Measurements from ENCODE around the gene RAB22A.
A peak's percentile ranks its signal among the peaks of the same experiment; 100 is the strongest.

Gene RAB22A

GRCh38 chr20:58339741-58340140, 30.2 kb downstream of the RAB22A start:
- no peak overlapping the region for H2AK5ac ChIP-seq (ENCODE audit: low read length)
- H3K4me3 ChIP-seq (ENCODE audit: low read length): no peak overlapping the region
- H3K79me2 ChIP-seq (ENCODE audit: control insufficient read depth, insufficient read depth, low read length): no peaks in the 10 kb centered on the region
- no peak overlapping the region for H2BK120ac ChIP-seq (ENCODE audit: low read depth, low read length)
- H4K5ac ChIP-seq (ENCODE audit: low read length): no peak overlapping the region
- no peak overlapping the region for H3K56ac ChIP-seq (ENCODE audit: low read length)
- H3K18ac ChIP-seq (ENCODE audit: low read length): no peak overlapping the region
- no peak overlapping the region for H2BK5ac ChIP-seq (ENCODE audit: low read length)
- H3K23ac ChIP-seq (ENCODE audit: low read length): no peak overlapping the region
- no peak overlapping the region for H4K8ac ChIP-seq (ENCODE audit: low read depth, low read length)
- H3K4me1 ChIP-seq (ENCODE audit: control insufficient read depth, low read depth, low read length): no peaks in the 10 kb centered on the region
- H3K27me3 ChIP-seq (ENCODE audit: insufficient read depth, low read length, poor library complexity): no peaks in the 10 kb centered on the region
- no peak overlapping the region for H3K27ac ChIP-seq (ENCODE audit: low read depth, low read length)
- H3K4ac ChIP-seq (ENCODE audit: low read depth, low read length): no peak overlapping the region
- no peak overlapping the region for H3K9ac ChIP-seq (ENCODE audit: low read length)
- H3K36me3 ChIP-seq (ENCODE audit: control insufficient read depth, insufficient read depth, low read length): no peaks in the 10 kb centered on the region
- DNase-seq: peak; percentile 22
- no peak overlapping the region for H3K4me2 ChIP-seq (ENCODE audit: low read length)
- WGBS (ENCODE audit: extremely low coverage, insufficient coverage, low lambda C conversion rate): no CpG with 5 or more reads among the region's 6 CpGs
- no peak overlapping the region for H2BK15ac ChIP-seq (replicated peaks; ENCODE audit: low read depth)
- peaks cover 12% of the 10 kb centered on the region for H3K79me1 ChIP-seq (ENCODE audit: low read length)

DNA sequence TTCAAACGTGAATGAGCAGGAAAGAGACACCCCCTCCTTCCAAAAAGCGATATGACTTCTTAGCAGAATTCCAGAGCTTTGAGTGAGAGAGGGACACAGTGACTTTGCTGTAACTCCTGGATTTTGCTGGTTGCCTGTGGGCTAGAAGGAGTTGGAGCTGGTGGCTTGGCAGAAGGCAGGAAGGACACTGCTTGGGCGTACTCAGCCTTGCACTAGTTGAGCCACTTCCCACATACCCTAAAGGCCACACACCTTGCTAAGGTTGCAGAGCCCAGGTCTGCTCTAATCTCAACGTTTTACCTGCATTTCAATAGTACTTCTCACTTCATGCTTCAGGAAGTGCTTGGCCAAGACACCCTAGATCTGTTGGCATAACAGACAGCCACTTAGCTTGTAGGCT, 30.6 kb downstream of the RAB22A start:
- Histone ChIP-seq H3K79me1 (ENCODE audit: low read length) (peaks cover 12% of the 10 kb centered on the region), H3K36me3 (ENCODE audit: control insufficient read depth, insufficient read depth, low read length) (no peaks in the 10 kb centered on the region), H2BK15ac (replicated peaks; ENCODE audit: low read depth) (no peak overlapping the region), H2BK120ac (ENCODE audit: low read depth, low read length) (no peak overlapping the region), H3K56ac (ENCODE audit: low read length) (no peak overlapping the region), H3K4ac (ENCODE audit: low read depth, low read length) (no peak overlapping the region), H3K4me3 (ENCODE audit: low read length) (no peak overlapping the region), H3K27me3 (ENCODE audit: insufficient read depth, low read length, poor library complexity) (no peaks in the 10 kb centered on the region), H3K4me1 (ENCODE audit: control insufficient read depth, low read depth, low read length) (no peaks in the 10 kb centered on the region), H3K18ac (ENCODE audit: low read length) (no peak overlapping the region), H3K79me2 (ENCODE audit: control insufficient read depth, insufficient read depth, low read length) (no peaks in the 10 kb centered on the region), H3K9ac (ENCODE audit: low read length) (no peak overlapping the region), H2AK5ac (ENCODE audit: low read length) (no peak overlapping the region), H4K5ac (ENCODE audit: low read length) (no peak overlapping the region), H2BK5ac (ENCODE audit: low read length) (no peak overlapping the region), H3K4me2 (ENCODE audit: low read length) (no peak overlapping the region), H4K8ac (ENCODE audit: low read depth, low read length) (no peak overlapping the region), H3K27ac (ENCODE audit: low read depth, low read length) (no peak overlapping the region), H3K23ac (ENCODE audit: low read length) (no peak overlapping the region)
- DNase-seq: no peak
- no CpG with 5 or more reads among the region's 4 CpGs for WGBS (ENCODE audit: extremely low coverage, insufficient coverage, low lambda C conversion rate)

DNA sequence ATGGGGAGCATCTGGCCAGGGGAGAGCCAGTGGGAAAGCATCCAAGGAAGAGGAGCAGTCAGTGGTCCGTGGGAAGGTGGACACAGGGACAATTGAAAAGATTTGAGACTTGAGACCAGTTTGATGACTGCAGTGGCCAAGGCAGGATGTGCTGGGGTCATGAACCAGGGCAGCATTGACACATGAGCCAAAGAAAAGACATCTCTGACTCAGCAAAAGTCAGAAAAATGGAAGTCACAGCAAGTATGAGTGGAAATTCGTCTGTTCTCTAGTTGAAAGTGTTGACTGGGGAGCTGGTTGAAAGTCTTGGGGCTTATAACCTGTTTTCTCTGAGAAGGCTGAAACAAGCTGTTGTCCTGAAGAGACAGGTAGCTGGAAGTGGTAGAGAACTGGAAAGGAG, 31.3 kb downstream of the RAB22A start:
- Histone ChIP-seq H4K5ac (ENCODE audit: low read length) (no peak overlapping the region), H3K9ac (ENCODE audit: low read length) (no peak overlapping the region), H3K4me1 (ENCODE audit: control insufficient read depth, low read depth, low read length) (no peaks in the 10 kb centered on the region), H3K79me1 (ENCODE audit: low read length) (peaks cover 12% of the 10 kb centered on the region), H3K56ac (ENCODE audit: low read length) (no peak overlapping the region), H3K4me2 (ENCODE audit: low read length) (no peak overlapping the region), H3K23ac (ENCODE audit: low read length) (no peak overlapping the region), H3K27ac (ENCODE audit: low read depth, low read length) (no peak overlapping the region), H4K8ac (ENCODE audit: low read depth, low read length) (no peak overlapping the region), H3K4me3 (ENCODE audit: low read length) (no peak overlapping the region), H3K4ac (ENCODE audit: low read depth, low read length) (no peak overlapping the region), H3K36me3 (ENCODE audit: control insufficient read depth, insufficient read depth, low read length) (no peaks in the 10 kb centered on the region), H2BK15ac (replicated peaks; ENCODE audit: low read depth) (no peak overlapping the region), H3K27me3 (ENCODE audit: insufficient read depth, low read length, poor library complexity) (no peaks in the 10 kb centered on the region), H2BK120ac (ENCODE audit: low read depth, low read length) (no peak overlapping the region), H2AK5ac (ENCODE audit: low read length) (no peak overlapping the region), H3K18ac (ENCODE audit: low read length) (no peak overlapping the region), H3K79me2 (ENCODE audit: control insufficient read depth, insufficient read depth, low read length) (no peaks in the 10 kb centered on the region), H2BK5ac (ENCODE audit: low read length) (no peak overlapping the region)
- no CpG with 5 or more reads among the region's 2 CpGs for WGBS (ENCODE audit: extremely low coverage, insufficient coverage, low lambda C conversion rate)
- no peak for DNase-seq

DNA sequence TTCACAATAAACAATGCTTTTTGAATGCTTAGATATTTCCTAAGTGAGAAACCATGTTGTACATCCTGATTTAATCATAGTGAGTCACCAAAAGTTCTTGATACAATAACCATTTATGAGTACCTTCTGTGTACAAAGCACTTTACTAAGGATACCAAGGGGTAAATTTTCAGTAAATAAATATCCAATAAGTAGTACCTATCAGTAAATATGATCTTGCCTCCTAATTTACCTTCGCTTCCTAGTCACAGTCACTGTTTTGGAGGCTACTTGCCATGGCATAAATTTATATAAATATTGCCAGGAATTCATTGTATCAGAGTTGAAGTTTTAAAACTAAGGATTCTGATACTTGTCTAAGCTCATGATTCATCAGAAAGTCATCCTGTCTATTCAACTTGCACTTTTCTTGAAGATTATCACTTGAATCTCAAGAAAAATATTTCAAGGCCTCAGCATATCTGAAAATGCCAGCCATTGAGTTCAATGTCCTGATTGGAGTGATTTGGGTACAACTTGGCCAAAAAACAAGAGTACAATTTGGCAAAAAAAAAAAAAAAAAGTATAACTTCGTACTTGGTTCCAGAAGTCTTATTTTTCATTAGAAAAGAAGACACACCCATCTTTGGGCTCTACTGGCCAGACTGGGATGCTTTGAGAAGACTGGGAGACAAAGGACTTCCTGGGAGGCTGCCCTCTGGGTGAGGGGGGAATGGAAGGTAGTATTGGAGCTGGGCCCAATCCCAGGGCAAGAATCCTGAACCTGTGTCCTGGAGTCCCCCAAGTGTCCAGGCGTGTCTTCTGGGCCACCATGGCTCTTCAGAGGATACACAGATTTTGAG, 32.8 kb downstream of the RAB22A start:
- no peak overlapping the region for H3K4me3 ChIP-seq (ENCODE audit: low read length)
- no peak overlapping the region for H2BK5ac ChIP-seq (ENCODE audit: low read length)
- H2AK5ac ChIP-seq (ENCODE audit: low read length): no peak overlapping the region
- H3K79me2 ChIP-seq (ENCODE audit: control insufficient read depth, insufficient read depth, low read length): no peaks in the 10 kb centered on the region
- DNase-seq: no peak
- no peak overlapping the region for H4K8ac ChIP-seq (ENCODE audit: low read depth, low read length)
- H2BK120ac ChIP-seq (ENCODE audit: low read depth, low read length): no peak overlapping the region
- no peak overlapping the region for H2BK15ac ChIP-seq (replicated peaks; ENCODE audit: low read depth)
- no peak overlapping the region for H3K9ac ChIP-seq (ENCODE audit: low read length)
- no peak overlapping the region for H4K5ac ChIP-seq (ENCODE audit: low read length)
- no peak overlapping the region for H3K4me2 ChIP-seq (ENCODE audit: low read length)
- no peaks in the 10 kb centered on the region for H3K4me1 ChIP-seq (ENCODE audit: control insufficient read depth, low read depth, low read length)
- WGBS (ENCODE audit: extremely low coverage, insufficient coverage, low lambda C conversion rate): no CpG with 5 or more reads among the region's 3 CpGs
- no peak overlapping the region for H3K4ac ChIP-seq (ENCODE audit: low read depth, low read length)
- no peaks in the 10 kb centered on the region for H3K27me3 ChIP-seq (ENCODE audit: insufficient read depth, low read length, poor library complexity)
- no peaks in the 10 kb centered on the region for H3K36me3 ChIP-seq (ENCODE audit: control insufficient read depth, insufficient read depth, low read length)
- no peak overlapping the region for H3K23ac ChIP-seq (ENCODE audit: low read length)
- no peak overlapping the region for H3K56ac ChIP-seq (ENCODE audit: low read length)
- H3K27ac ChIP-seq (ENCODE audit: low read depth, low read length): no peak overlapping the region
- no peak overlapping the region for H3K18ac ChIP-seq (ENCODE audit: low read length)
- H3K79me1 ChIP-seq (ENCODE audit: low read length): peaks cover 12% of the 10 kb centered on the region

GRCh38 chr20:58344741-58345140, 35.2 kb downstream of the RAB22A start:
- Histone ChIP-seq H2BK120ac (ENCODE audit: low read depth, low read length) (no peak overlapping the region), H3K4ac (ENCODE audit: low read depth, low read length) (no peak overlapping the region), H3K27ac (ENCODE audit: low read depth, low read length) (no peak overlapping the region), H4K8ac (ENCODE audit: low read depth, low read length) (no peak overlapping the region), H3K79me1 (ENCODE audit: low read length) (peaks cover 10% of the 10 kb centered on the region), H3K4me2 (ENCODE audit: low read length) (no peak overlapping the region), H3K4me1 (ENCODE audit: control insufficient read depth, low read depth, low read length) (no peaks in the 10 kb centered on the region), H2BK15ac (replicated peaks; ENCODE audit: low read depth) (no peak overlapping the region), H3K23ac (ENCODE audit: low read length) (no peak overlapping the region), H3K56ac (ENCODE audit: low read length) (no peak overlapping the region), H3K18ac (ENCODE audit: low read length) (no peak overlapping the region), H3K9ac (ENCODE audit: low read length) (no peak overlapping the region), H3K79me2 (ENCODE audit: control insufficient read depth, insufficient read depth, low read length) (no peaks in the 10 kb centered on the region), H4K5ac (ENCODE audit: low read length) (no peak overlapping the region), H2BK5ac (ENCODE audit: low read length) (no peak overlapping the region), H3K36me3 (ENCODE audit: control insufficient read depth, insufficient read depth, low read length) (no peaks in the 10 kb centered on the region), H3K4me3 (ENCODE audit: low read length) (no peak overlapping the region), H3K27me3 (ENCODE audit: insufficient read depth, low read length, poor library complexity) (no peaks in the 10 kb centered on the region), H2AK5ac (ENCODE audit: low read length) (no peak overlapping the region)
- no CpG with 5 or more reads among the region's 4 CpGs for WGBS (ENCODE audit: extremely low coverage, insufficient coverage, low lambda C conversion rate)
- DNase-seq: no peak

GRCh38 chr20:58349570-58349969, 40.1 kb downstream of the RAB22A start:
- Histone ChIP-seq H3K4me3 (ENCODE audit: low read length) (no peak overlapping the region), H3K27me3 (ENCODE audit: insufficient read depth, low read length, poor library complexity) (no peaks in the 10 kb centered on the region), H3K56ac (ENCODE audit: low read length) (no peak overlapping the region), H3K18ac (ENCODE audit: low read length) (no peak overlapping the region), H3K27ac (ENCODE audit: low read depth, low read length) (no peak overlapping the region), H3K79me1 (ENCODE audit: low read length) (no peaks in the 10 kb centered on the region), H3K79me2 (ENCODE audit: control insufficient read depth, insufficient read depth, low read length) (no peaks in the 10 kb centered on the region), H3K4ac (ENCODE audit: low read depth, low read length) (no peak overlapping the region), H3K9ac (ENCODE audit: low read length) (no peak overlapping the region), H2BK120ac (ENCODE audit: low read depth, low read length) (no peak overlapping the region), H3K23ac (ENCODE audit: low read length) (no peak overlapping the region), H3K36me3 (ENCODE audit: control insufficient read depth, insufficient read depth, low read length) (peaks cover 2% of the 10 kb centered on the region), H2BK5ac (ENCODE audit: low read length) (no peak overlapping the region), H4K5ac (ENCODE audit: low read length) (no peak overlapping the region), H4K8ac (ENCODE audit: low read depth, low read length) (no peak overlapping the region), H2BK15ac (replicated peaks; ENCODE audit: low read depth) (no peak overlapping the region), H2AK5ac (ENCODE audit: low read length) (no peak overlapping the region), H3K4me2 (ENCODE audit: low read length) (no peak overlapping the region), H3K4me1 (ENCODE audit: control insufficient read depth, low read depth, low read length) (no peaks in the 10 kb centered on the region)
- no peak for DNase-seq
- WGBS (ENCODE audit: extremely low coverage, insufficient coverage, low lambda C conversion rate): no CpG with 5 or more reads among the region's 3 CpGs
